Raji (cell line): Measurements from ENCODE around the gene CCDC40.

Experiments
- POLR2A ChIP-seq: IDR thresholded peaks from 2 replicates; pipeline ENCODE4 v1.6.1; 2011; ENCODE audit warnings: low read depth, low read length, control low read depth; ENCODE audit not compliant: insufficient read depth

CCDC40 gene

GRCh38 chr17:79995696-79996095, 40.7 kb upstream of the CCDC40 start:
- no peak for TF ChIP-seq POLR2A

GRCh38 chr17:79996291-79996690, 40.2 kb upstream of the CCDC40 start:
- TF ChIP-seq POLR2A: no peak

GRCh38 chr17:79997011-79997660, 39.3 kb upstream of the CCDC40 start:
- TF ChIP-seq POLR2A: no peak

GRCh38 chr17:80000136-80000535, 36.3 kb upstream of the CCDC40 start:
- TF ChIP-seq POLR2A: no peak

GRCh38 chr17:80000981-80001775, 35.3 kb upstream of the CCDC40 start:
- no peak for TF ChIP-seq POLR2A

- TF ChIP-seq POLR2A: no peak
Measured at GRCh38 chr17:80002070-80002641, 34.3 kb upstream of the CCDC40 start.

- no peak for TF ChIP-seq POLR2A
Measured at GRCh38 chr17:80002690-80003490, 33.6 kb upstream of the CCDC40 start.

- TF ChIP-seq POLR2A: no peak
Measured at GRCh38 chr17:80003969-80004368, 32.5 kb upstream of the CCDC40 start.

- no peak for TF ChIP-seq POLR2A
Measured at GRCh38 chr17:80005360-80006338, 30.8 kb upstream of the CCDC40 start.

- TF ChIP-seq POLR2A: no peak
Measured at GRCh38 chr17:80006339-80006720, 30.1 kb upstream of the CCDC40 start.

- no peak for TF ChIP-seq POLR2A
Measured at GRCh38 chr17:80006811-80007752, 29.4 kb upstream of the CCDC40 start.

GRCh38 chr17:80007939-80008338, 28.5 kb upstream of the CCDC40 start:
- TF ChIP-seq POLR2A: no peak

GRCh38 chr17:80008383-80008840, 28.0 kb upstream of the CCDC40 start:
- TF ChIP-seq POLR2A: no peak
